Measurements from ENCODE around the gene AK5.

Gene AK5

GRCh38 chr1:77356136-77356535 lies 74.3 kb downstream of the AK5 start:
- Histone ChIP-seq H3K9me3 (ENCODE audit: control insufficient read depth, low read depth, low read length) (no peaks in the 10 kb centered on the region), H3K4me1 (ENCODE audit: control insufficient read depth, low read depth, low read length) (no peaks in the 10 kb centered on the region), H3K4me3 (ENCODE audit: low read length) (no peak overlapping the region), H3K27ac (ENCODE audit: low read length) (no peak overlapping the region), H3K9ac (ENCODE audit: low read length) (no peak overlapping the region), H3K27me3 (ENCODE audit: control insufficient read depth, insufficient read depth, low read length) (no peaks in the 10 kb centered on the region), H3K36me3 (ENCODE audit: control insufficient read depth, low read depth, low read length) (no peaks in the 10 kb centered on the region)

GRCh38 chr1:77360256-77360655 lies 78.4 kb downstream of the AK5 start:
- H3K27me3 ChIP-seq (ENCODE audit: control insufficient read depth, insufficient read depth, low read length): no peaks in the 10 kb centered on the region
- H3K9ac ChIP-seq (ENCODE audit: low read length): no peak overlapping the region
- H3K36me3 ChIP-seq (ENCODE audit: control insufficient read depth, low read depth, low read length): no peaks in the 10 kb centered on the region
- H3K9me3 ChIP-seq (ENCODE audit: control insufficient read depth, low read depth, low read length): no peaks in the 10 kb centered on the region
- no peak overlapping the region for H3K27ac ChIP-seq (ENCODE audit: low read length)
- H3K4me3 ChIP-seq (ENCODE audit: low read length): no peak overlapping the region
- H3K4me1 ChIP-seq (ENCODE audit: control insufficient read depth, low read depth, low read length): no peaks in the 10 kb centered on the region

GRCh38 chr1:77361621-77362020 lies 79.8 kb downstream of the AK5 start:
- Histone ChIP-seq H3K9me3 (ENCODE audit: control insufficient read depth, low read depth, low read length) (no peaks in the 10 kb centered on the region), H3K9ac (ENCODE audit: low read length) (no peak overlapping the region), H3K27me3 (ENCODE audit: control insufficient read depth, insufficient read depth, low read length) (no peaks in the 10 kb centered on the region), H3K4me1 (ENCODE audit: control insufficient read depth, low read depth, low read length) (no peaks in the 10 kb centered on the region), H3K4me3 (ENCODE audit: low read length) (no peak overlapping the region), H3K27ac (ENCODE audit: low read length) (no peak overlapping the region), H3K36me3 (ENCODE audit: control insufficient read depth, low read depth, low read length) (no peaks in the 10 kb centered on the region)

GRCh38 chr1:77370161-77370560 lies 88.3 kb downstream of the AK5 start:
- Histone ChIP-seq H3K36me3 (ENCODE audit: control insufficient read depth, low read depth, low read length) (no peaks in the 10 kb centered on the region), H3K27me3 (ENCODE audit: control insufficient read depth, insufficient read depth, low read length) (no peaks in the 10 kb centered on the region), H3K9me3 (ENCODE audit: control insufficient read depth, low read depth, low read length) (no peaks in the 10 kb centered on the region), H3K27ac (ENCODE audit: low read length) (no peak overlapping the region), H3K4me1 (ENCODE audit: control insufficient read depth, low read depth, low read length) (no peaks in the 10 kb centered on the region), H3K4me3 (ENCODE audit: low read length) (no peak overlapping the region), H3K9ac (ENCODE audit: low read length) (no peak overlapping the region)

GRCh38 chr1:77370583-77371306 lies 88.9 kb downstream of the AK5 start:
- no peaks in the 10 kb centered on the region for H3K27me3 ChIP-seq (ENCODE audit: control insufficient read depth, insufficient read depth, low read length)
- no peaks in the 10 kb centered on the region for H3K36me3 ChIP-seq (ENCODE audit: control insufficient read depth, low read depth, low read length)
- no peak overlapping the region for H3K4me3 ChIP-seq (ENCODE audit: low read length)
- no peak overlapping the region for H3K27ac ChIP-seq (ENCODE audit: low read length)
- no peaks in the 10 kb centered on the region for H3K9me3 ChIP-seq (ENCODE audit: control insufficient read depth, low read depth, low read length)
- H3K4me1 ChIP-seq (ENCODE audit: control insufficient read depth, low read depth, low read length): no peaks in the 10 kb centered on the region
- no peak overlapping the region for H3K9ac ChIP-seq (ENCODE audit: low read length)

- Histone ChIP-seq H3K4me1 (ENCODE audit: control insufficient read depth, low read depth, low read length) (no peaks in the 10 kb centered on the region), H3K4me3 (ENCODE audit: low read length) (no peak overlapping the region), H3K36me3 (ENCODE audit: control insufficient read depth, low read depth, low read length) (no peaks in the 10 kb centered on the region), H3K27ac (ENCODE audit: low read length) (no peak overlapping the region), H3K9ac (ENCODE audit: low read length) (no peak overlapping the region), H3K27me3 (ENCODE audit: control insufficient read depth, insufficient read depth, low read length) (no peaks in the 10 kb centered on the region), H3K9me3 (ENCODE audit: control insufficient read depth, low read depth, low read length) (no peaks in the 10 kb centered on the region)
These were observed 89.6 kb downstream of the AK5 start for GRCh38 chr1:77371396-77371795.

GRCh38 chr1:77373702-77374101 lies 91.9 kb downstream of the AK5 start:
- Histone ChIP-seq H3K27ac (ENCODE audit: low read length) (no peak overlapping the region), H3K4me3 (ENCODE audit: low read length) (no peak overlapping the region), H3K36me3 (ENCODE audit: control insufficient read depth, low read depth, low read length) (no peaks in the 10 kb centered on the region), H3K27me3 (ENCODE audit: control insufficient read depth, insufficient read depth, low read length) (no peaks in the 10 kb centered on the region), H3K9ac (ENCODE audit: low read length) (no peak overlapping the region), H3K4me1 (ENCODE audit: control insufficient read depth, low read depth, low read length) (no peaks in the 10 kb centered on the region), H3K9me3 (ENCODE audit: control insufficient read depth, low read depth, low read length) (no peaks in the 10 kb centered on the region)

GRCh38 chr1:77375541-77375940 lies 93.7 kb downstream of the AK5 start:
- Histone ChIP-seq H3K9ac (ENCODE audit: low read length) (no peak overlapping the region), H3K27ac (ENCODE audit: low read length) (no peak overlapping the region), H3K4me1 (ENCODE audit: control insufficient read depth, low read depth, low read length) (no peaks in the 10 kb centered on the region), H3K9me3 (ENCODE audit: control insufficient read depth, low read depth, low read length) (no peaks in the 10 kb centered on the region), H3K27me3 (ENCODE audit: control insufficient read depth, insufficient read depth, low read length) (no peaks in the 10 kb centered on the region), H3K4me3 (ENCODE audit: low read length) (no peak overlapping the region), H3K36me3 (ENCODE audit: control insufficient read depth, low read depth, low read length) (no peaks in the 10 kb centered on the region)

- H3K36me3 ChIP-seq (ENCODE audit: control insufficient read depth, low read depth, low read length): no peaks in the 10 kb centered on the region
- no peak overlapping the region for H3K27ac ChIP-seq (ENCODE audit: low read length)
- no peaks in the 10 kb centered on the region for H3K4me1 ChIP-seq (ENCODE audit: control insufficient read depth, low read depth, low read length)
- no peaks in the 10 kb centered on the region for H3K9me3 ChIP-seq (ENCODE audit: control insufficient read depth, low read depth, low read length)
- H3K27me3 ChIP-seq (ENCODE audit: control insufficient read depth, insufficient read depth, low read length): no peaks in the 10 kb centered on the region
- no peak overlapping the region for H3K9ac ChIP-seq (ENCODE audit: low read length)
- no peak overlapping the region for H3K4me3 ChIP-seq (ENCODE audit: low read length)
These were observed 94.2 kb downstream of the AK5 start for GRCh38 chr1:77375990-77376389.

- Histone ChIP-seq H3K4me3 (ENCODE audit: low read length) (no peak overlapping the region), H3K27ac (ENCODE audit: low read length) (no peak overlapping the region), H3K27me3 (ENCODE audit: control insufficient read depth, insufficient read depth, low read length) (no peaks in the 10 kb centered on the region), H3K36me3 (ENCODE audit: control insufficient read depth, low read depth, low read length) (no peaks in the 10 kb centered on the region), H3K9ac (ENCODE audit: low read length) (no peak overlapping the region), H3K9me3 (ENCODE audit: control insufficient read depth, low read depth, low read length) (no peaks in the 10 kb centered on the region), H3K4me1 (ENCODE audit: control insufficient read depth, low read depth, low read length) (no peaks in the 10 kb centered on the region)
These were observed 97.1 kb downstream of the AK5 start for GRCh38 chr1:77378723-77379535.

- Histone ChIP-seq H3K4me1 (ENCODE audit: control insufficient read depth, low read depth, low read length) (no peaks in the 10 kb centered on the region), H3K9ac (ENCODE audit: low read length) (no peak overlapping the region), H3K4me3 (ENCODE audit: low read length) (no peak overlapping the region), H3K27ac (ENCODE audit: low read length) (no peak overlapping the region), H3K36me3 (ENCODE audit: control insufficient read depth, low read depth, low read length) (no peaks in the 10 kb centered on the region), H3K27me3 (ENCODE audit: control insufficient read depth, insufficient read depth, low read length) (no peaks in the 10 kb centered on the region), H3K9me3 (ENCODE audit: control insufficient read depth, low read depth, low read length) (no peaks in the 10 kb centered on the region)
These were observed 100.5 kb downstream of the AK5 start for GRCh38 chr1:77382366-77382765.

- no peak overlapping the region for H3K9ac ChIP-seq (ENCODE audit: low read length)
- H3K36me3 ChIP-seq (ENCODE audit: control insufficient read depth, low read depth, low read length): no peaks in the 10 kb centered on the region
- H3K4me1 ChIP-seq (ENCODE audit: control insufficient read depth, low read depth, low read length): peaks cover 3% of the 10 kb centered on the region
- H3K27ac ChIP-seq (ENCODE audit: low read length): no peak overlapping the region
- H3K27me3 ChIP-seq (ENCODE audit: control insufficient read depth, insufficient read depth, low read length): no peaks in the 10 kb centered on the region
- no peaks in the 10 kb centered on the region for H3K9me3 ChIP-seq (ENCODE audit: control insufficient read depth, low read depth, low read length)
- no peak overlapping the region for H3K4me3 ChIP-seq (ENCODE audit: low read length)
These were observed 101.4 kb downstream of the AK5 start for GRCh38 chr1:77383236-77383635.
